Right ventricle myocardium superior (tissue), 1 donor: Measurements from ENCODE around the gene KIT. TPM values are rescaled to one million over a fixed set of nuclear protein-coding genes. Genes with fewer than 3 reads are reported as not detected.

Experiments used
- ATAC-seq: fragments of 200-7000 bp; cut with Tn5 transposase; one replicate; pipeline ENCODE4 v1.9.1; 2020; ENCODE audit warnings: mild to moderate bottlenecking; ENCODE audit not compliant: poor library complexity
- DNase-seq: peaks from one replicate; pipeline ENCODE4 v3.0.0-alpha.2; 2020
- intact Hi-C: fragments of 100-400 bp; cut with DNase I; formaldehyde crosslinking; loops from one replicate; pipeline ENCODE4 v1.11.2; 2022
- total RNA-seq: library from RNA; stranded (reverse); fragmentation: NEBNext Ultra II Directional; extraction: Animal tissue kit (Norgen Biotek cat#: 25700); gene quantifications from one replicate; pipeline ENCODE4 v1.2.1, GENCODE V29; 2021
- donor health status: DM: no; HTN: yes; CAD: no; lungs with severe emphysema.

The KIT gene
- total RNA-seq, 1 donor from 2014 or later = 1.6 TPM

DNA sequence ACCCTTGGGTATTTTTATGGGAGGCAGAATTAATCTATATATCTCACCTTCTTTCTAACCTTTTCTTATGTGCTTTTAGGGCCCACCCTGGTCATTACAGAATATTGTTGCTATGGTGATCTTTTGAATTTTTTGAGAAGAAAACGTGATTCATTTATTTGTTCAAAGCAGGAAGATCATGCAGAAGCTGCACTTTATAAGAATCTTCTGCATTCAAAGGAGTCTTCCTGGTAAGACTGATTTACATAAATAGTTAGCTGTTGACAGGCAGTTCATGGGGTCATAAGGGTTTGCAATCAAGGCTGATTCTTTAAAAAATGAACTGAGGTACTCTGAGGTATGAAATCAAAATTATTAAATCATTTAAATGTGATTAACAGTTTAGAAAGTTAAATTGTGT is 71.5 kb downstream of the KIT start:
- intact Hi-C loops = no loop called here
- DNase-seq (no peak), ATAC-seq (no peak)

DNA sequence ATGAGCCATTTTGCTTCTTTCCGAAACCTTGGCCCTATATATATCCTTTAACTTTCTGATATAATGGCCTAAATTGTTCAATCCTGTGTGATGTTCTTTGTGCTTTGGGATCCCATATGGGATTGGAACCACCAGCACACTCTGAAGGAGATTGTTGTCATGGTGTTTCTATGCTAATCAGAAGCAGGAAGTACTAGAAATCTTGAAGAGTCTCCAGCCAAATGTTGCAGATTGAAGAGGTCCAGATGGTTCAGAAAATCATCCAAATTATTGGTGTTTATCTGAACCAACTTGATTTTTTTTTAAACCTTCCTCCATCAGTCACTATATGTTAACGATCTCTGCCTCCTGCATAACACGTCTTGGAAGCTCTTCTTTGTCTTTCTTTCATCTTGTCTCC is 72.8 kb downstream of the KIT start:
- DNase-seq (no peak), ATAC-seq (no peak)
- intact Hi-C loops = no loop called here

DNA sequence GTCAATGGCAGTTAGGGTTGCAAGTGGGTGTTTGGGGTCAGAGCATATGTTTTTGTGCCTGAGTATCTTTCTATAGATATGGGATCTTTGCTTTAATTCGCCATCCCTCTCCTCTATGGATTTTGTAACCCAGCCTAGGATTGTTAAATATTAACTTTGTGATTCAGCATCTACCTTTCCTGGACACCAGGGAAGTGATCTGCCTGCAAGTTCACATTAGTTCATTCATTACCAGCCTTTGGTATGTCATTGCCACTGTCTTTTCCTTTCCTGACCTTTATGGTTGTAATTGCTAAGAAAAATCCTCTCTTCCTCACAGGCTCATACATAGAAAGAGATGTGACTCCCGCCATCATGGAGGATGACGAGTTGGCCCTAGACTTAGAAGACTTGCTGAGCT is 73.8 kb downstream of the KIT start:
- ATAC-seq (no peak), DNase-seq (no peak)
- intact Hi-C loops = no loop called here

DNA sequence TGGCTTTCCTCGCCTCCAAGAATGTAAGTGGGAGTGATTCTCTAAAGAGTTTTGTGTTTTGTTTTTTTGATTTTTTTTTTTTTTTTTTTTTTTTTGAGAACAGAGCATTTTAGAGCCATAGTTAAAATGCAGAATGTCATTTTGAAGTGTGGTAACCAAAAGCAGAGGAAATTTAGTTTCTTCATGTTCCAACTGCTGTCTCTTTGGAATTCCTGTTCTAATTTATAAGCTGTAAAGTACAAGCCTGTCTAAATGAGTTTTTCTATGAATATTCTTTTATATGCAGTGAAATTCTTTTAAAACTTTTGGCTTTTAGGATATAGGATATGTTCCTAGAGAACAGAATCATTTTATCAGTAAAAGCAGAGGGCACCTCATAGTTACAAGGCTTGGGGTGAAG is 74.2 kb downstream of the KIT start:
- DNase-seq = no peak
- no peak for ATAC-seq
- intact Hi-C loops = no loop called here

DNA sequence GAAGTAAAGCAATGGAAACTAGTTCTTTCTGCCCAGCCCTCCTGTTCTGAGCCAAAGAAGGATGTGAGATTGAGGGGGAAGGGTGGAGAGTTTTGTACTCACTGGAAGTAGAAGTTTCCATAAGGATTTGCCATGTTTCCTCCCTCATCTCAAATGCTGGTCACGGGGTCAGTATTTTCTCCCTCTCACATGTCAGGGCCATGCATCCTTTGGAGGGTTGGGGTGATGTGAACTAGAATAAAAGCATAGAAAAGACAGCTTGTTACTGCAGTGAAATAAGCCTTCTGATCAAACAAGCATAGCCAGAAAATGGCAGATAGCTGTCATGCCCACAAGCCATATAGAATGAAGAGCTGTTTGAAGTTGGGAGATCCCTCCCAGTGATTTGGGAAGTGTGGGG is 79.7 kb downstream of the KIT start:
- ATAC-seq (no peak), DNase-seq (no peak)
- intact Hi-C loops = no loop called here

DNA sequence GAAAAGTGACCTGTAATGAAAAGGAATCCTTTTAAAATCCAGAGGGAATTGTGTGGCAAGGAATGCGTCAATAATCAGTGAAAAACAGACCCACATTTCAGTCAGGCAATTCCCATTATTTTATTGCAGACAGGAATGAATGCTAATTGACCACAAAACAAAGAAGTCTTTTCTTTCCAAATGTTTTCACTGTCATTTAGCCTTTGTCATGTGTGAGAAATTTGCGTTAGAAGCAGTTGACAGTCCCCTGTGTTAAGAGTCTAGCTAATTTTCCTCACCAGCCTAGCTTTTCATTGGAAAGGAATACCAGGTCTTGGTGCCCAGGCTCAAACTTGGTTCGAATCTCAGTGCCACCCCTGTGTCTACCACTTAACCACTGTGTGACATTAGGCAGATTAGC is 83.4 kb downstream of the KIT start:
- intact Hi-C loops = no loop called here
- no peak for ATAC-seq
- no peak for DNase-seq

DNA sequence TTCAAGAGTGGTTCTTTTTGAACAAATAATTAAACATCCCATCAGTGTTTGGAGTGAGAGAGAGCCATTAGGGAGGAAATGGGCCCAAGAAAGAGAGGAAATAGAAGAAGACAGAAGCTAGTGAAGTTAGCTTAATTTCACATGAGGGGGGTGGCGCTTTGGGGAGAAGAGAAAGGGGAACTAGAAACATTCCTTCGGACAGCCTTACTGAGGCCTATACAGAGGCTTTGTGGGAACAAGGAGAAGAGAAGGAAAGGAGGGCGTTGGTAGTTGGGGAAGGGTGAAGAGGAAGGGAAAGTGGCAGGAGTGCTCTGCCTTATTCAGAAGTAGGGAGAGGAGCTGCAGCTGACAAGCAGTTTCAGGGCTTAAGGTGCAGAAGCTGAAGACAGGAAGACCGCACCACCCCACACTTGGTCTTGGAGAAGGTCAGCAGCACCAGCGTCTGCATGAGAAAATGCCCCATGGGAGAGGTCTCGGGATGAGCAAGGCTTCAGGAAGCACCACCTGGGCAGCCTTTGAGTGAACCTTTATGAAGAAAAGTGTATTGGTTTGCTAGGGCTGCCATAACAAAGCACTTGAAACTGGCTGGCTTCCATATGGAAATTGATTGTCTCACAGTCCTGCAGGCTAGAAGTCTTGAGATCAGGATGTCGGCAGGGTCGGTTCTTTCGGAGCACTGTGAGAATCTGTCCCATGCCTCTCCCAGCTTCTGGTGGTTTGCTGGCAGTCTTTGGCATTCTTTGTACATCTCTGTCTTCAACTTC is 85.1 kb downstream of the KIT start:
- ATAC-seq = peak; percentile 43
- intact Hi-C loops = no loop called here
- peak; percentile 37 for DNase-seq

DNA sequence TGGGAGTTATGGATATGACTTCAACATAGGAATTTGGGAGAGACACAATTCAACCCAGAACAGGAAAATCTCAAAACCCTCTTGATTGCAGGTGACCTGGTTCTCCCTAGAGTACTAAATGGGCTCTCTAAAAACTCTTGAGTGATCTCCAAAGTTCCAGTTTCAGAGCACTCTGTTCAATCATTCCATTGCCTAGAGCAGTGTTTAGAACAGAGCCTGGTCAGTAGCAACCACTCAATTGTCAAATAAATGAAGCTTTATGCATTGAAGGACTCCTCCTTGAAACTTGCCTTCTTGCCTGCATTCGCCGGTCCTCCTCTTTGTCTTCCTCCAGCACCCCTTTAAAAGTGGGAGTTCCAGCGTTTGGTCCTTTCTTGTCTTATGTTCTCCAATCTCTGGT is 85.8 kb downstream of the KIT start:
- intact Hi-C loops = no loop called here
- DNase-seq (no peak), ATAC-seq (no peak)

DNA sequence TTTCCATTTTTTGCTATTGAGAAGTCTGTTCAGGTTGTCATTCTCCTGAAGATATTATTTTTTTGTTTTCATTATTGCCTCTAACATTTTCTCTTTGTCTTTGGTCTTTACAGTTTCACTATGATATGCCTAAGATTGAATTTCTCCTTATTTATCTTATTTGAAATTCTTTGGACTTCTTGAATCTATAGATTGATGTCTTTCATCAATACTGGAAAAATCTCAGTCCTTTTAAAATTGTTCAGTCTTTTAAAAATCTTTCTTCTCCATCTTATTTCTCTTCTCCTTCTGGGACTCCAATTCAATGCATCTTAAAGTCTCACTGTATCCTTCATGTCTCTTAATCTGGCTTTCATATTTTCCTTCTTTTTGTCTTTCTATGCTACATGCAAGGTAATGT is 86.7 kb downstream of the KIT start:
- intact Hi-C loops = no loop called here
- DNase-seq = no peak
- ATAC-seq = no peak

DNA sequence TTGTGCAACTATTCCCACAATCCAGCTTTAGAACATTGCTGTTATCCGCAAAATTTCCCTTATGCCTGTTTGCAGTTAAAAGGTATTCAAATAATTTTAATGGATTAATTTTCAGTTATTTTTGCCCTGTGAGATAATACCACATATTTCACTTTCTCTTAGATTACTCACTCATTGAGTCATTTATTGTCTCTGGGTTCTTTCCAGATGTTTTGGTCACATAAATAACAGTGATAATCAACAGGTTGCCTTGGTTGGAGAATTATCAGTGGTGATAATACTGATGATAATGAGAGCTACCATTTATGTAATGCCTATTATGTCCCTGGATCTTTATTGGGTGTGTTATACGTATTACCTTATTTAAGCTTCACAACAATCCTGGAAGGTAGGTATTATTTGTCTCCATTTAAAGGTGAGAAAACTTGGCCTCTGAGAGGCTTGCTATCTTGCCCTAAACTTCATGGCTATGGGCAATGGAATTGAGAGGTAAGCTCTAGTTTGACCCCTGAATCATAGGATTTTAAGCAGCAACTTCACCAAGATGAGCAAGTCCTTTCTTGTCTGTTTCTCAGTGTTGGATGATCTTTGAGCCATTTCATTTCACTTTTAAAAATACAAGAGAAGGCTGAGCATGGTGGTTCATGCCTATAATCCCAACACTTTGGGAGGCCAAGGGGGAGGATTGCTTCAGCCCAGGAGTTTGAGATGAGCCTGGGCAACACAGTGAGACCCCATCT is 87.4 kb downstream of the KIT start:
- intact Hi-C loops = no loop called here
- DNase-seq = no peak
- no peak for ATAC-seq

DNA sequence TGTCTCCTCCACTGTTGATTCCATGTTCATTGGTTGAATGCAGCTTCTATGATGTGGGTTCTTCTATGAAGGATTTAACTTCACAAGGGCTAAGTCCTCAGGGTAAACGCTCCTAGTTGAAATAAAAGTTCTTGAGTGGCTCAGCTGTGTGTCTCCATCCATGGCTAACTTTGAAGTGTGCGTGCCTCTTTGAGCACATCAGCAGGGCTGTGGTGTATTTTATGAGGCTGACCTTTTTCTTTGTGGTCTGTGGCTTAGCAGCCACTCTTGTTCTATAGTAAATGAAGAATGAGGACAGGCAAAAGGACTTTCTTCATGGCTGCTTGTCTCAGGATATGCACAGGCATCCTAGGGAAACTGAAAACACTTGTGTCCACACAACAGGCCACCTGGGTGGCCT is 88.5 kb downstream of the KIT start:
- ATAC-seq (no peak), DNase-seq (no peak)
- intact Hi-C loops = no loop called here

DNA sequence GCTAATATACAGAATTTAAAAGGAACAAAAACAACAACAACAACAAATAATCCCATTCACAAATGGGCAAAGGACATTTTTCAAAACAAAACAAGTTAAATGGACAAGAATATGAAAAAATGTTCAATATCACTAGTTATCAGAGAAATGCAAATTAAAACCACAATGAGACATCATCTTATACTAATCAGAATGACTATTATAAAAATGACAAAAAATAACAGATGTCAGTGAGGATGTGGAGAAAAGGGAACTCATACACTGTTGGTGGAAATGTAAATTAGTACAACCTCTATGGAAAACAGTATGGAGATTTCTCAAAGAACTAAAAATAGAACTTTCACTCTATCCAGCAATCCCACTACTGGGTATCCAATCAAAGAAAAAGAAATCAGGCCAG is 92.6 kb downstream of the KIT start:
- no peak for DNase-seq
- intact Hi-C loops = no loop called here
- no peak for ATAC-seq

DNA sequence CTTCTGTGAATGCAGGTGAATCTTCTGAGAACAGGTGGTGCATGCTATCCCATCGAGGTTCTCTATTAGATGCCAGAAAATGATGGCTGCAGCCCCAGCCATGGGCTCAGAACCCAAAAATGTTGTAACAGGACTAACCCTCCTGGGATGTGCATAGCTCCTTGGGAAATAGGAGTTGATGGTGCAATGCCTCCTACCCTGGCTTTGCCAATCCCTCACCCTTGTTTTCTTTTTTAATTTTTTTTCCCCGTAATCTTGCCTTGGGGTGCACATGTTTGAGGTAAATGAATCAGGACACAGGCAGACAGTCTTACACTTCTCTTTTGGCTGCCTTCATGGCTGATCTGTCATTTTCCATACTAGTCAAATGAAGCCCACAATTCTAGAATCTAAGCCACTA is 96.6 kb downstream of the KIT start:
- ATAC-seq (no peak), DNase-seq (no peak)
- intact Hi-C loops = no loop called here

DNA sequence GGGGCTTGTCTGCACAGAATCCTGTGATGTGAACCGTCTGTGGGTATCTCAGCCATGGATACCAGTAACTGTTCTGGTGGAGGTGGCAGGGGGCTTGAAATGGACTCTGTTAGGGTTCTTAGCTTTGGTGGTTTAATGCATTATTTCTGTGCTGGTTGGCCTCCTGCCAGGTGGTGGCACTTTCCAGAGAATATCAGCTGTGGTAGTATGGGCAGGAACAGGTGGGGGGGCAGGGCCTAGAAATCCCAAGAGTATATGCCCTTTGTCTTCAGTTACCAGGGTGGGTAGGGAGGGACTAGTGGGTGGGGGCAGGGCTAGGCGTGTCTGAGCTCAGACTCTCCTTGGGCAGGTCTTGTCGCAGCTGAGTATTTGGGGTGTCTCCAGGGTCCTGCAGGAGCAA is 106.7 kb downstream of the KIT start:
- intact Hi-C loops = no loop called here
- DNase-seq (no peak), ATAC-seq (no peak)

DNA sequence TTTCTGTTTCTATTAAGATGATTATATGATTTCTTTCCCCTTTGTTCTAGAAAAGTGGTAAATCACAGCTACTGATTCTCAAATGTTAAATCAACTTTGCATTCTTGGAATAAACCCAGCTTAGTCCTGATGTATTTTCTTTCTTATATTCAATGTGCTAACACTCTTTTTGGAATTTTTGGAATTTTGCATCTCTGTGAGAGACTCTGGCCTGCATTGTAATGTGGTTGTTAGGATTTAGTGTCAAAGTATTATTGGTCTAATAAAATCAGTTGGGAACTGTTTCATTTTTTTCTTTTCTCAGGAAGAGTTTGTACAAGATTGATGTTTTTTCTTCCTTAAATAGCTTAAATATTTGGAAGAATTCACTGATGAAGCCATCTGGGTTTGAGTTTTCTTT is 109.6 kb downstream of the KIT start:
- intact Hi-C loops = no loop called here
- ATAC-seq (no peak), DNase-seq (no peak)

DNA sequence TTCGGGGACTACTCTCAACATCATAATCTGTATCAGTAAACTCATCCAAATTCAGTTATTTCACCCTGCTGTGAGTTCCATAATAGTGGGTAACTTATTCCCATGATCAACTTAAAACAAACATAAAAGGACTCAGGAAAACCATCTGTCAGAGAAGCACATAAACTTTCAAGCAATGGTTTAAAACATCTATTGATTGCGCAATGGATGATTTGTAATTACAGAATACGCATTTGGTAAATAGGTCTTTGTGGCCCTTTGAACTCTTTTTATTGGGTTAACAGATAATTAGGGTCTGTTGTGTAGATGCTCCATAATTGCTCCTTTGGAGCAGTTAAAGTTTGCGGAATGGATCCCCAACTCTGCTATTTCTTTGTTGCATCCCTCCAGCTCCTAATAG is 115.3 kb downstream of the KIT start:
- DNase-seq (no peak), ATAC-seq (no peak)
- intact Hi-C loops = no loop called here

DNA sequence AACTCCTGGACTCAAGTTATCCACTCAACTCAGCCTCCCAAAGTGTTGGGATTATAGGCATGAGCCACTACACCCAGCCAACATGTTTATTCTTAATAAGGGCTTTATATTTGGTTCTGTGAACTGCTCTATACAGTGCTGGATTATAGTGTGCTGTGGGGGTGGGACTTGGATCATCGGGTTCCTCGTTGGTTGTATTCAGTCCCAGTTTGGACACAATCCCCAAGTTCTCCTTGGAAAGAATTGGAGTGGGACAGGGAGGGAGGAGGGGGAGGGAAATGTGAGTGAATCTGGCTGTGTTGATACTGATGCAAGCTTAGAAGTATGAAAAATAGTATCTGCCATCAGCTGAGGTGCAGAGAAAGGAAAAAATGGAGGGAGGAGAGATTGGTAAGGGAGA is 121.3 kb downstream of the KIT start:
- intact Hi-C loops = no loop called here
- DNase-seq = no peak
- ATAC-seq = no peak

DNA sequence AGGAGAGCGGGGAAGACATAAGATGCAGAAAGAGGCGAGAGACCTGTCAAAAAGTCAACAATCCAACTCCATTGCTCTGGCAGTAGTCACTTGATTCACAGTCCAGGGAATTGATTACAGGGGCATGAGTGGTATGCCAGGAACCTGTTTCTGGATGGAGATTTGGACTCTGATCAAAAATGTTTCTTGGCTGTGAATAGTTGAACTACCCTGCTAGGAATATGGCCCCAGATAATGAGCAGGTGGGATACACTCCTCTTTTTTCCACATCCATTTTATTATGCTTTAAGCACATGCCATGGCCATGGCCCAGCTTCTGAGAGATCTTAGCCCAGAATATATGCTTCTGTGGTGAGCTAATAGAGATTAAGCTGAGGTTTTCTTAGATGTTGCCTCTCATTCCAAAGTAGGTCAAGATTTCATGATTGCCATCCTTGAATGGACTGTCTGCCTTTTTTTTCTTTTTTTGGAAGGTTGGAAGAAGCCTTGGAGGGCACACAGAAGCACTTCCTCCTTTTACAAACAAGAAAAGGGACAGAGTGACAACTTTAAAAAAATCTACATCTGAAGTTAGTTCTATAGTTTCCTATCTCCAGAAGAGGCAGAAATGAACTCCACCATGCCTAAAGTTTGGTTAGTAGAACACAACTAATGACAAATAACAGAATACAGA is 121.9 kb downstream of the KIT start:
- DNase-seq (no peak), ATAC-seq (no peak)
- intact Hi-C loops = no loop called here

DNA sequence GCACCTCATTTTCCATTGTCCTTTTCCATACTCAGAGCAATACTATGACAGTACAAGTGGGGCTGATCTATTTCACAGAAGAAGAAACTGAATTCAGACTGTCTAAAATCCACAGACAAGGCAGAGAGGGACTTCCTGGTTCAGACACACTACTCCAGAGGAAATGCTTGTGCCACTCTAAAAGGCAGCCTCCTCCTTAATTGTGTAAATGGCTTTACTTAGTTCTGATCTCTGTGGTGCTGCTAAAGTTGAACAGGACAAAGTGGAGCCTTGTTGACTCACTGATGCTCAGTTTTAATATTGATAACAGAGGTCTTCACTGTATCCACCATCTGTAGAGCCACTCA is 122.4 kb downstream of the KIT start:
- intact Hi-C loops = no loop called here
- no peak for ATAC-seq
- no peak for DNase-seq

DNA sequence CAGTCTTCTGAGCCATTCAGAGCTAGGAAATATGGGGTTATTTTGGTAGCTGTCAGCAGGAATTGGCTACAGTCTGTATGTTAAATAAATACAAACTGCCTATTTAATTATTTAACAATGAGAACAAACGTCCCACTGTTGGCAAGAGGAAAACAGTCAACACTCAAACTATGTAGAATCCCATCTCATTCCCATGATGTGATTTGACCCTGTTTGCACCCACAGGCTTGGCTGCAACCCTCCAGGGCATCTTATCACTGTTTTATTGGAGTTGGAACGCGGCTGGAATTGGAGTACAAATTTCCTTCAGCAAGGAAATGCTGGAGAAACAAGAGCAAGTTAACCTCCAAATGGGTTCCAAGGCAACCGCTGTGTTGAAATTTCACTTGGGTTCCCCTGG is 124.0 kb downstream of the KIT start:
- DNase-seq = peak; percentile 53
- intact Hi-C loops = no loop called here
- peak; percentile 63 for ATAC-seq
